ENCODE results near the gene ME2. TPM values are rescaled to one million over a fixed set of nuclear protein-coding genes. Genes with fewer than 3 reads are reported as not detected.
"Not testable (repeated sequence)": the region's sequence is repeated elsewhere in the genome, so short reads cannot be mapped to it uniquely, and the experiment has no call there.

ME2 gene
- polyA plus RNA-seq, 2 donors = 7.3 to 12.2 TPM

DNA sequence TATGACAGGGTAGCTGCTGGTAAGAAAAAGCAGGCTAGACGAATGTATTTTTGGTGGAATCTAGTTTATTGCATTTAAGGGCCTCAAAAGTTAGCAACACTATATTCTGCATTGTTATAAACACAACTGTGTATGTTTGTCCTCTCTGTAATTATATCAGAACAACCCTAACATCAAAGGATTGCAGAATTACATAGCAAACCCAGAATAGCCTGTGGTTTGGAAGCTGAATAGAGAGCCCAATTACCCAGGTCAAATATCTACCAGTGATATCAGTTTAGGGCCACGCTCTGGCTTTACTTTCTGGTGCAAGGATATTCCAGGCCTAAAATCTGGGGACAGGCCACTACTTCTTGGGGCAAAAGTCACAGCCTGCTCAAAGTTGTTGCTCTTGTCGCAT is 34.0 kb upstream of the ME2 start:
- Histone ChIP-seq H3K4me3 (ENCODE audit: low read depth in 1 of 2, low read length in 2 of 2) (no peak overlapping the region), H3K9me3 (ENCODE audit: control insufficient read depth in 2 of 2, insufficient read depth in 1 of 2, low read depth in 1 of 2, low read length in 1 of 2) (no peaks in the 10 kb centered on the region), H3K4me1 (ENCODE audit: control insufficient read depth in 2 of 2, insufficient read depth in 2 of 2, low read length in 1 of 2) (no peaks in the 10 kb centered on the region), H3K27ac (ENCODE audit: low read depth in 2 of 2, low read length in 1 of 2) (no peak overlapping the region), H3K36me3 (ENCODE audit: control insufficient read depth in 2 of 2, insufficient read depth in 2 of 2, low read length in 1 of 2) (no peaks in the 10 kb centered on the region), H3K27me3 (ENCODE audit: control insufficient read depth in 1 of 2, insufficient read depth in 2 of 2, low read length in 2 of 2) (no peaks in the 10 kb centered on the region)
- 74 to 90% methylated on average over 3 of the region's 3 CpGs for WGBS, 2 donors

DNA sequence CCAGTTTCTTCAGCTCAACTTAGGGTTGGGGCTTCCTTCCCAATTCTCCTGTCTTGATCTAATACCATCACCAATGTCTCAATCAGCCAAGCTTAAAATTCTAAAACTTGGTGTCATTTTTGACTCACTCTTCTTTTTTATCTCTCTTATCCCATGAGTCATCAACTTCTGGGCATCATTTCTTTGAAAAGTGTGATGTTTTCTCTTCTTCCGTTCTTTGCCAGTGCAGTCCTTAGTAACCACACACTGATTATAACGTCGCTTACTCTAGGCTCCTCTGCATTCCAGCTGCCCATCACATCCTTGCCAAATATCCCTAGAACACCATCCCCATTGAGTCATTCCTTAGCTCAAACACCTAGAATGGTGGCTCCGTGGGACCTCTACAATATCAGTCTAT is 31.7 kb upstream of the ME2 start:
- Histone ChIP-seq H3K36me3 (ENCODE audit: control insufficient read depth in 2 of 2, insufficient read depth in 2 of 2, low read length in 1 of 2) (no peaks in the 10 kb centered on the region), H3K9me3 (ENCODE audit: control insufficient read depth in 2 of 2, insufficient read depth in 1 of 2, low read depth in 1 of 2, low read length in 1 of 2) (no peaks in the 10 kb centered on the region), H3K27ac (ENCODE audit: low read depth in 2 of 2, low read length in 1 of 2) (no peak overlapping the region), H3K4me3 (ENCODE audit: low read depth in 1 of 2, low read length in 2 of 2) (no peak overlapping the region), H3K4me1 (ENCODE audit: control insufficient read depth in 2 of 2, insufficient read depth in 2 of 2, low read length in 1 of 2) (no peaks in the 10 kb centered on the region), H3K27me3 (ENCODE audit: control insufficient read depth in 1 of 2, insufficient read depth in 2 of 2, low read length in 2 of 2) (no peaks in the 10 kb centered on the region)
- WGBS, 2 donors = 81 to 87% methylated on average over 4 of the region's 4 CpGs

DNA sequence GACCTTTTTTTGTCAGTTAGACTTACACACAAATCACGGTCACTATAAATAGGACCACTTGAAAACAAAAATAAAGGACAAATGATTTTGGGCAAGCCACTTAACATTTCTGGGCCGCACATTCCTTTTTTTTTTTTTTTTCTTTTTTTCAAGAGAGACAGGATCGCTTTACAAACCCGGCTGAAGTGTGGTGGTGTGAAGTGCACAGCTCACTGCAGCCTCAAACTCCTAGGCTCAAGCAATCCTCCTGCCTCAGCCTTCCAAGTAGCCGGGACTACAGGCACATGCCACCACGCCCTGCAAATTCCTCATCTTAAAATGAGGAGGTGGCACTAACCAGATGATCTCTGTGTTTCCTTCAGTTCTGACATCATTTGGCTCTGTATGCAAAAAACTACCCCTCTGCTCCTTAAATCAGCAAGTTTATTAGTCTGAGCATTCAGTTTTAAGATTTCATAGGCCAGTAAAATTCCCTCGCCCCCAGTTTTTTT is 30.8 kb upstream of the ME2 start:
- Histone ChIP-seq H3K27ac (ENCODE audit: low read depth in 2 of 2, low read length in 1 of 2) (no peak overlapping the region), H3K4me3 (ENCODE audit: low read depth in 1 of 2, low read length in 2 of 2) (no peak overlapping the region), H3K36me3 (ENCODE audit: control insufficient read depth in 2 of 2, insufficient read depth in 2 of 2, low read length in 1 of 2) (no peaks in the 10 kb centered on the region), H3K4me1 (ENCODE audit: control insufficient read depth in 2 of 2, insufficient read depth in 2 of 2, low read length in 1 of 2) (no peaks in the 10 kb centered on the region), H3K9me3 (ENCODE audit: control insufficient read depth in 2 of 2, insufficient read depth in 1 of 2, low read depth in 1 of 2, low read length in 1 of 2) (no peaks in the 10 kb centered on the region), H3K27me3 (ENCODE audit: control insufficient read depth in 1 of 2, insufficient read depth in 2 of 2, low read length in 2 of 2) (no peaks in the 10 kb centered on the region)
- WGBS, 2 donors = 79 to 84% methylated on average over 7 of the region's 7 CpGs

DNA sequence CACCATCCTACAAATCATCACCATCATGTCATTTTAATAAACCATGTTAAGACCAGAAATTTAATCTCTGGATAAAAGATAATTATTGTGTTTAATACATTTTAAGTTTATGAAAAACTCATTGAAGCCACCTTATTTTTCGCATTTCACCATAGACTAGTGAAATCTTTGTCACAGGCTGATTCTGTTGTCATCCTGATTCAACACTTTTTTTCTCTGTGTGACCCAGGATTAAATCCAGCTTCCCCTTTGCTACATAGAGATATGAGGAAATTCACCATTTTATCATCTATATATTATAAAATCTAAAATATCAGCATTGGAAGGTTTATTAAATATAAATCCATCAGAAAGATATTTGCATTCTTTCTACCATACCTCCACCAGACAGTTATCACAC is 29.9 kb upstream of the ME2 start:
- Histone ChIP-seq H3K36me3 (ENCODE audit: control insufficient read depth in 2 of 2, insufficient read depth in 2 of 2, low read length in 1 of 2) (no peaks in the 10 kb centered on the region), H3K27me3 (ENCODE audit: control insufficient read depth in 1 of 2, insufficient read depth in 2 of 2, low read length in 2 of 2) (no peaks in the 10 kb centered on the region), H3K9me3 (ENCODE audit: control insufficient read depth in 2 of 2, insufficient read depth in 1 of 2, low read depth in 1 of 2, low read length in 1 of 2) (no peaks in the 10 kb centered on the region), H3K27ac (ENCODE audit: low read depth in 2 of 2, low read length in 1 of 2) (no peak overlapping the region), H3K4me1 (ENCODE audit: control insufficient read depth in 2 of 2, insufficient read depth in 2 of 2, low read length in 1 of 2) (no peaks in the 10 kb centered on the region), H3K4me3 (ENCODE audit: low read depth in 1 of 2, low read length in 2 of 2) (no peak overlapping the region)
- 91 to 97% methylated on average over 1 of the region's 1 CpG for WGBS, 2 donors

DNA sequence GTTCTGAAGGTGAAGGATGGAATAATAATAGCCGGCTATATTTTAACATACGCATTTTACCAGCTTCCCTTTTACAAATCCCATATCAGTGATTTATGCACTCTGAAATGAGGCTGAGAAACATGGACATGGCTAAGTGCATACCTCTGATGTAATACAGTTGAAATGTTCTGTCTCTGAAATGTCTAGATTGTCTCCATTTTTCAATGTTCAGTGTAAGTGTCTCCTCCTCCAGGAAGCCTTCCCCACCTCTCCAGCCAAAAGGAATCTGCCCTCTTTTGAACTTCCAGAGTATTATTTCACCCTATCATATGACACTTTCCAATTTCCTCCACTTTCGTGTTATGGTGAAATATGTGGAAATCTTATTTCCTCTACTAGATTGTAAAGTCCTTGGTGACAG is 29.5 kb upstream of the ME2 start:
- no peaks in the 10 kb centered on the region for H3K36me3 ChIP-seq (ENCODE audit: control insufficient read depth in 2 of 2, insufficient read depth in 2 of 2, low read length in 1 of 2)
- peaks cover 0 to 2% of the 10 kb centered on the region in 2 donors for H3K4me1 ChIP-seq (ENCODE audit: control insufficient read depth in 2 of 2, insufficient read depth in 2 of 2, low read length in 1 of 2)
- H3K9me3 ChIP-seq (ENCODE audit: control insufficient read depth in 2 of 2, insufficient read depth in 1 of 2, low read depth in 1 of 2, low read length in 1 of 2) = no peaks in the 10 kb centered on the region
- no peak overlapping the region for H3K27ac ChIP-seq (ENCODE audit: low read depth in 2 of 2, low read length in 1 of 2)
- H3K27me3 ChIP-seq (ENCODE audit: control insufficient read depth in 1 of 2, insufficient read depth in 2 of 2, low read length in 2 of 2) = no peaks in the 10 kb centered on the region
- 83 to 86% methylated on average over 3 of the region's 3 CpGs for WGBS, 2 donors
- H3K4me3 ChIP-seq (ENCODE audit: low read depth in 1 of 2, low read length in 2 of 2) = no peak overlapping the region

DNA sequence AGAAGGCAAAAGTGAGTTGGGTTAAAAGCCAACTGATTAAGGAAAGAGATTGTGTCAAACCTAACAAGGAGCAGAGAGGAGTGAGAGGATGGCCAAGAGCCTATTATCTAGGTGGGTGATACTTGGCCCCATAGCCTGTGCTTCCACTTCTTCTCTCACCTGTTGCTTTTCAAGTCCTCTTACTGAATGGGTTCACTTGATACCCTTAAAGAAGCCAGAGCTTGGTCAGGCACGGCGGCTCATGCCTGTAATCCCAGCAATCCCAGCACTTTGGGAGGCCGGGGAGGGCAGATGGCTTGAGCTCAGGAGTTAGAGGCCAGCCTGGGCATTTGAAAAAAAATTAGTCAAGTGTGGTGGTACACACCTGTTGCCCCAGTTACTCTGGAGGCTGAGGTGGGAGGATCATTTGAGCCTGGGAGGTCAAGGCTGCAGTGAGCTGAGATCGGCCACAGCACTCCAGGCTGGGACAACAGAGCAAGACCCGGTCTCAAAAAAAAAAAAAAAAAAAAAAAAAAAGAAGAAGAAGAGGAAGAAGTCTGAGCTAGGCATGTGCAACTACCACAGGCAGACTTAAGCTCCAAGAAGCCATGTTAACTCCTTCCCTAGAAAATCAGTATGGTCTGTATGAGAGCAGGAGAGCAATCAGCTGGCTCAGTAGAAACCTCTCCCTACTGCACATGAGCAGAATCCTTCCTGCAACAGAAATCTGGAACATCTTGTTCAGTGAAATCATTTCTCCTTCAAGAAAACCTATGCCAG is 28.4 kb upstream of the ME2 start:
- Histone ChIP-seq H3K27me3 (ENCODE audit: control insufficient read depth in 1 of 2, insufficient read depth in 2 of 2, low read length in 2 of 2) (no peaks in the 10 kb centered on the region), H3K4me3 (ENCODE audit: low read depth in 1 of 2, low read length in 2 of 2) (no peak overlapping the region), H3K36me3 (ENCODE audit: control insufficient read depth in 2 of 2, insufficient read depth in 2 of 2, low read length in 1 of 2) (no peaks in the 10 kb centered on the region), H3K4me1 (ENCODE audit: control insufficient read depth in 2 of 2, insufficient read depth in 2 of 2, low read length in 1 of 2) (peaks cover 0 to 3% of the 10 kb centered on the region in 2 donors), H3K27ac (ENCODE audit: low read depth in 2 of 2, low read length in 1 of 2) (no peak overlapping the region), H3K9me3 (ENCODE audit: control insufficient read depth in 2 of 2, insufficient read depth in 1 of 2, low read depth in 1 of 2, low read length in 1 of 2) (no peaks in the 10 kb centered on the region)
- 94 to 95% methylated on average over 5 of the region's 5 CpGs for WGBS, 2 donors

DNA sequence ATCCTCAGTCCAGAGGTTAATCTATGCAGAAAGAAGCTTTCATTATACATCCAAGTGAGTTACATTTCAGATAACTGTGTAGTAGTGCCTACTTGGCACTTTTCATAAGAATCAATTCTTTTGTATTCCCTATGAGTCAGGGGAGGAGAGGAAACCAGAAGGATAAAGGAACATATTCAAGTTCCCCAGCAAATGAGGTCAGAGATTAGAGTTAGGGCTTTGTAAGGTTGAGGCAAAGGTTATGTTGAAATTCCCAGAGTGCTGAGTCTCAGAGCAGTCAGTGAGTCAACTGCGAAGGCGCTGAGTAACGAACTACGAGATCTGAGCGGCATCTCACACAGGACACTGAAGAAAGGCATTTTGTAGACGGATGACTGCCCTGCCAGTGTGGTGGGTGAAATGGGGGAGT is 25.1 kb upstream of the ME2 start:
- H3K9me3 ChIP-seq (ENCODE audit: control insufficient read depth in 2 of 2, insufficient read depth in 1 of 2, low read depth in 1 of 2, low read length in 1 of 2) = no peaks in the 10 kb centered on the region
- H3K36me3 ChIP-seq (ENCODE audit: control insufficient read depth in 2 of 2, insufficient read depth in 2 of 2, low read length in 1 of 2) = no peaks in the 10 kb centered on the region
- H3K27ac ChIP-seq (ENCODE audit: low read depth in 2 of 2, low read length in 1 of 2) = peak overlapping the region; percentile 43 to 83
- H3K4me1 ChIP-seq (ENCODE audit: control insufficient read depth in 2 of 2, insufficient read depth in 2 of 2, low read length in 1 of 2) = peaks cover 0 to 3% of the 10 kb centered on the region in 2 donors
- no peaks in the 10 kb centered on the region for H3K27me3 ChIP-seq (ENCODE audit: control insufficient read depth in 1 of 2, insufficient read depth in 2 of 2, low read length in 2 of 2)
- WGBS, 2 donors = 67 to 70% methylated on average over 6 of the region's 6 CpGs
- H3K4me3 ChIP-seq (ENCODE audit: low read depth in 1 of 2, low read length in 2 of 2) = no peak overlapping the region

DNA sequence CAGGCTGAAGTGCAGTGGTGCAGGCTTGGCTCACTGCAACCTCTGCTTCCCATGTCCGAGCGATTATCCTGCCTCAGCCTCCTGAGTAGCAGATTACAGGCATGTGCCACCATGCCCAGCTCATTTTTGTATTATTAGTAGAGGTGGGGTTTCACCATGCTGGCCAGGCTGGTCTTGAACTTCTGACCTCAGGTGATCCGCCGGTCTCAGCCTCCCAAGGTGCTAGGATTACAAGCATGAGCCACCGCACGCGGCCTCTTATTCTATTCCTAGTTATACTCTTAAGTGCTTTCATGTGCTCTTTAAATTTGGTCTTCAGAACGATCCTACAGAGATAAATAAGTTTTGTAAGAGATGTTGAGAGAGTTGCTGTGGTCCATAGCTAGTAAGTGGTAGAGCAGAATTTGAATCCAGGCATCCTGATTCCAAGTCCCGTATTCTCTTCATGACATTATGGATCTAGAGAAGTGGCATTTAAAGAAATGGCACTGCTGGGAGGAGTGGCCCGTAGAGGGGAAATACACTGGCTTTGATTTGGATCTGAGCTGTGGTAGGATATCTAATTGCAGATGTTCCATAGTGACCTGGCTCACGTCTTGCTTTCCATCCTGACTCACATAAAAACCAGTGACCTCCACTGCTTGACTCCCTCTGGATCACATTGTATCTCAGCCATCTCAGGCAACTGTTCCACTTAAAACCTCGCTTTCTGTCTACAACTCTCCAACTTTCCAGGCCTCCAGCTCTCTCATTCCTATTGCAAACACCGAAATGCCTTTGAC is 22.8 kb upstream of the ME2 start:
- H3K27ac ChIP-seq (ENCODE audit: low read depth in 2 of 2, low read length in 1 of 2) = no peak overlapping the region

DNA sequence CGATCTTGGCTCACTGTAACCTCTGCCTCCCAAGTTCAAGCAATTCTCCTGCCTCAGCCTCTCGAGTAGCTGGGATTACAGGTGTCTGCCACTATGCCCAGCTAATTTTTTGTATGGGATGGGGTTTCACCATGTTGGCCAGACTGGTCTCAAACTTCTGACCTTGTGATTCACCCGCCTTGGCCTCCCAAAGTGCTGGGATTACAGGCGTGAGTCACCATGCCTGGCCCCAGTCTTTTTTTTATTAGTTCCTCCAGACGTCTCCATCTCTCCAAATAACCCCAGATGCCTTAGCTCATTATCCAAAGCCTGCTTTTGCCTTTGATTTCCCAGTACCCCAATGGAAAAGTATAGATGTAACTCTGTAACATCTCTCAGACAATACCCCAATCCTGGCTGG is 21.8 kb upstream of the ME2 start:
- not testable (repeated sequence) for H3K36me3 ChIP-seq (ENCODE audit: control insufficient read depth in 2 of 2, insufficient read depth in 2 of 2, low read length in 1 of 2); H3K27ac ChIP-seq (ENCODE audit: low read depth in 2 of 2, low read length in 1 of 2); H3K4me1 ChIP-seq (ENCODE audit: control insufficient read depth in 2 of 2, insufficient read depth in 2 of 2, low read length in 1 of 2); H3K9me3 ChIP-seq (ENCODE audit: control insufficient read depth in 2 of 2, insufficient read depth in 1 of 2, low read depth in 1 of 2, low read length in 1 of 2); H3K4me3 ChIP-seq (ENCODE audit: low read depth in 1 of 2, low read length in 2 of 2); H3K27me3 ChIP-seq (ENCODE audit: control insufficient read depth in 1 of 2, insufficient read depth in 2 of 2, low read length in 2 of 2)
- 49 to 67% methylated on average over 5 of the region's 5 CpGs for WGBS, 2 donors

More for the DNA sequence above, 22.8 kb upstream of the ME2 start:
- Histone ChIP-seq H3K36me3 (ENCODE audit: control insufficient read depth in 2 of 2, insufficient read depth in 2 of 2, low read length in 1 of 2) (no peaks in the 10 kb centered on the region), H3K4me1 (ENCODE audit: control insufficient read depth in 2 of 2, insufficient read depth in 2 of 2, low read length in 1 of 2) (peaks cover 0 to 3% of the 10 kb centered on the region in 2 donors), H3K27me3 (ENCODE audit: control insufficient read depth in 1 of 2, insufficient read depth in 2 of 2, low read length in 2 of 2) (no peaks in the 10 kb centered on the region), H3K9me3 (ENCODE audit: control insufficient read depth in 2 of 2, insufficient read depth in 1 of 2, low read depth in 1 of 2, low read length in 1 of 2) (no peaks in the 10 kb centered on the region), H3K4me3 (ENCODE audit: low read depth in 1 of 2, low read length in 2 of 2) (no peak overlapping the region)
- 91 to 92% methylated on average over 13 of the region's 13 CpGs for WGBS, 2 donors

Data from esophagus (tissue), 2 donors.